AG04449 (cell line): ENCODE data around the gene PRM1.

ENCODE experiments used
- CTCF ChIA-PET: fragments of 350-600 bp; formaldehyde crosslinking; extraction: SDS; loops from one replicate; lab custom pipeline; 2021; ENCODE audit warnings: antibody characterized with exemption; lab: Yijun Ruan, JAX
- POLR2A ChIA-PET: fragments of 400-600, 350-600 bp; formaldehyde crosslinking; extraction: SDS; loops from one replicate; lab custom pipeline; 2020; ENCODE audit warnings: antibody characterized with exemption, inconsistent platforms; lab: Yijun Ruan, JAX
- DNase-seq: peaks from one replicate; pipeline ENCODE4 v3.0.0-alpha.2; 2010; ENCODE audit warnings: low read depth, low spot score
- H3K4me3 ChIP-seq: 2 replicates; pipeline ENCODE4 v1.5.1; 2011; ENCODE audit warnings: low read depth, mild to moderate bottlenecking, control low read depth, low read length
- TF ChIP-seq, protein P1 (sequence below): IDR thresholded peaks from one replicate; pipeline ENCODE4 v1.5.1; 2011; ENCODE audit warnings: mild to moderate bottlenecking, moderate library complexity, low read length, control low read depth, inconsistent platforms; ENCODE audit not compliant: insufficient read depth; ENCODE audit errors: missing control alignments

The PRM1 gene

DNA sequence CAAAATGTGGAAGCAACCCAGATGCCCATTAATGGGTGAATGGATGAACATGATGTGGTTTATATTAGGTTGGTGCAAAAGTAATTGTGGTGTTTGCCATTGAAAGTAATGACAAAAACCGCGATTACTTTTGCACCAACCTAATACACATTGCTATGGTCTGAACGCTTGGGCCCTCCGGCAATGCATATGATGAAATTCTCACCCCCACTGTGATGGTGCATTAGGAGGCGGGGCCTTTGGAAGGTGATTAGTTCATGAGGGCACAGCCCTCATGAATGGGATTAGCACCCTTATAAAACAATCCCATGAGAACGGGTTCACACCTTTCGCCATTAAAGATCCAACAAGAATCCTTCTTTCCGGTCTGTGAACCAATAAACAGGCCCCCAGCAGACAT, 25.3 kb upstream of the PRM1 start:
- POLR2A ChIA-PET, result no interaction called here
- CTCF ChIA-PET, result no interaction called here
- H3K4me3 ChIP-seq, result no peak overlapping the region
- no peak for DNase-seq
- TF ChIP-seq, protein P1, sequence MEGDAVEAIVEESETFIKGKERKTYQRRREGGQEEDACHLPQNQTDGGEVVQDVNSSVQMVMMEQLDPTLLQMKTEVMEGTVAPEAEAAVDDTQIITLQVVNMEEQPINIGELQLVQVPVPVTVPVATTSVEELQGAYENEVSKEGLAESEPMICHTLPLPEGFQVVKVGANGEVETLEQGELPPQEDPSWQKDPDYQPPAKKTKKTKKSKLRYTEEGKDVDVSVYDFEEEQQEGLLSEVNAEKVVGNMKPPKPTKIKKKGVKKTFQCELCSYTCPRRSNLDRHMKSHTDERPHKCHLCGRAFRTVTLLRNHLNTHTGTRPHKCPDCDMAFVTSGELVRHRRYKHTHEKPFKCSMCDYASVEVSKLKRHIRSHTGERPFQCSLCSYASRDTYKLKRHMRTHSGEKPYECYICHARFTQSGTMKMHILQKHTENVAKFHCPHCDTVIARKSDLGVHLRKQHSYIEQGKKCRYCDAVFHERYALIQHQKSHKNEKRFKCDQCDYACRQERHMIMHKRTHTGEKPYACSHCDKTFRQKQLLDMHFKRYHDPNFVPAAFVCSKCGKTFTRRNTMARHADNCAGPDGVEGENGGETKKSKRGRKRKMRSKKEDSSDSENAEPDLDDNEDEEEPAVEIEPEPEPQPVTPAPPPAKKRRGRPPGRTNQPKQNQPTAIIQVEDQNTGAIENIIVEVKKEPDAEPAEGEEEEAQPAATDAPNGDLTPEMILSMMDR, result no peak

DNA sequence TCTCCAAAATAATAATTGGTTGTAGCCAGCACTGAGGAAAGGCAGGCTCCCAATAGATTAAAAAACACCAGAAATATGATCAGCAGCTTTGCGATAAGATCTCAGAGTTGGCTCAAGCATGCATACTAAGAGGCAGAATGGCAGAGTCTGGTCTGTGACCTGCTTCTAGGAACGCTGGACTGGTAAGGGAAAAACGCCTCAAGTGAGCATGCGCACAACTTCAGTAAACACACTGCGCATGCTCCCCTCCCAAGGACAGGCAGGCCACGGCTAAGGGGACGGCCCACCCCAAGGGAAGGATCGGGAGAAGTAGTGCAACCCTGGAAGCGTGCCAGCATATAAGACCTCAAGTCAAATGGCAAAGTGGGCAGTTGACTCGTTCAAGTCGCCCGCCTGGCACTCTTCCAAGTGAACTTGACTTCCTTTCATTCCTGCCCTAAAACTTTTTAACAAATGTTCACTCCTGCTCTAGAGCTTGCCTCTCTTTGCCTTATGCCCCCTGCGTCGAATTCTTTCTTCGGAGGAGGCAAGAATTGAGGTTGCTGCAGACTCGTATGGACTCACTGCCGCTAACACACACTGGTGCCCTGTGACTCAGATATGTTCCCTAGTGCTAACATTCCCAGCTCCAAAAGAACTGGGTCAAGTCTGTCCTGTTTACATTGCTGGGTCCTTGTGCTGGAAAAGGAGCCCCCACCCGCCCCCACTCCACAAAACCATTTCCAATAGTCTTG, 22.4 kb upstream of the PRM1 start:
- CTCF ChIA-PET, result no interaction called here
- POLR2A ChIA-PET, result no interaction called here
- DNase-seq, result no peak
- no peak overlapping the region for H3K4me3 ChIP-seq
- TF ChIP-seq, protein P1, result no peak

- CTCF ChIA-PET, result no interaction called here
Observed at GRCh38 chr16:11302977-11303376, 21.8 kb upstream of the PRM1 start.

GRCh38 chr16:11301645-11302501, 20.7 kb upstream of the PRM1 start:
- H3K4me3 ChIP-seq, result no peak overlapping the region
- ChIA-PET CTCF (interaction anchor here (1.1 kb wide), 1 partner anchor 22 kb away, joined by 3 read pairs; no protein-coding TSS in a partner anchor), POLR2A (no interaction called here)
- TF ChIP-seq, protein P1, result no peak
- no peak for DNase-seq

More at GRCh38 chr16:11302977-11303376, 21.8 kb upstream of the PRM1 start:
- H3K4me3 ChIP-seq, result no peak overlapping the region
- TF ChIP-seq, protein P1, result no peak
- POLR2A ChIA-PET, result no interaction called here
- DNase-seq, result no peak

DNA sequence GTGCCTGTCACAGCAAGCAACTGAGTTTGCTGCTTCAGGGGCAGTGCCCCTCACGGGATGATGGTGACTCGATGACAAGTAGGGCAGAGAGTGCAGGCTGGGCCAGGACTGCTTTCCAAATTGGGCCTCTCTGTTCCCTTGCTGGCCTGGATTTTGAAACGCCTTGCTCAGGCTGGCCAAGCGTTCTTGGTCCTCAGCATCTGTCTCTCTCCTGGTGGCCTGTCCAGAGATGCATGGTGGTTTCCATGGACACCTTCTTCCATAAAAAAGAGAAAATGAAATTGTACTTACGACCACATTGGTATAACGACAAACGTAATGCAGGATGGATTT, 19.4 kb upstream of the PRM1 start:
- ChIA-PET POLR2A (no interaction called here), CTCF (interaction anchor here (0.7 to 1.1 kb wide), 2 partner anchors 8 to 45 kb away, joined by 3 read pairs; no protein-coding TSS in a partner anchor)
- TF ChIP-seq, protein P1, result no peak
- no peak overlapping the region for H3K4me3 ChIP-seq
- DNase-seq, result no peak
